Body of pancreas (tissue), 4 donors: ENCODE data around the gene FBXO31.

Experiments
- POLR2A ChIP-seq, 3 donors: fragments of 450-650 bp; IDR thresholded peaks; one replicate each; pipeline ENCODE4 v1.6.1; 2016; ENCODE audit warnings: antibody characterized with exemption in 3 of 3, mild to moderate bottlenecking in 2 of 3
- TF ChIP-seq, protein P1 (sequence below), 7 experiments: fragments of 450-650 bp in 4 of 7; fragments of 200-600 bp in 3 of 7; sonication (generic) in 3 of 7; IDR thresholded peaks; one replicate each; pipeline ENCODE4 v1.5.1; 2016 to 2019; ENCODE audit warnings: antibody characterized with exemption in 7 of 7

DNA sequence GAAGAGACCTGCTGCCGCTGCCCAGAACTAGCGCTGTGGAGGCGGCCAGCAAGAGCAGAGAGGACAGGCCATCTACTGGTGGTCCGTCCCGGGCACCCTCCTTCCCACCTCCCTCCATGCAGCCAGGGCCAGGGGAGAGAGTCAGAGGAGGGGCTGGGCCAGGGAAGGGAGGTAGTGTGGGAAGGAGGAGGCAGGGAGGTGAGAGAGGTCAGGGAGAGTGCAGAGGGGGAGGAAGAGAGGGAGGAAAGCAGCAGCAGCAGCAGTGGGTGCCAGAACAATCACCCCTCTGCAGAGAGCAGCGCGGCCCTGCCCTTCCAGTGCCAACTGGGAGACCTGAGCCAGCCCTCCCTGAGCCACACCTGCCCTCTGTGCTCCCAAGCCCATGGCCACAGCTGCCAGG is 73.0 kb downstream of the FBXO31 start:
- TF ChIP-seq, protein P1, sequence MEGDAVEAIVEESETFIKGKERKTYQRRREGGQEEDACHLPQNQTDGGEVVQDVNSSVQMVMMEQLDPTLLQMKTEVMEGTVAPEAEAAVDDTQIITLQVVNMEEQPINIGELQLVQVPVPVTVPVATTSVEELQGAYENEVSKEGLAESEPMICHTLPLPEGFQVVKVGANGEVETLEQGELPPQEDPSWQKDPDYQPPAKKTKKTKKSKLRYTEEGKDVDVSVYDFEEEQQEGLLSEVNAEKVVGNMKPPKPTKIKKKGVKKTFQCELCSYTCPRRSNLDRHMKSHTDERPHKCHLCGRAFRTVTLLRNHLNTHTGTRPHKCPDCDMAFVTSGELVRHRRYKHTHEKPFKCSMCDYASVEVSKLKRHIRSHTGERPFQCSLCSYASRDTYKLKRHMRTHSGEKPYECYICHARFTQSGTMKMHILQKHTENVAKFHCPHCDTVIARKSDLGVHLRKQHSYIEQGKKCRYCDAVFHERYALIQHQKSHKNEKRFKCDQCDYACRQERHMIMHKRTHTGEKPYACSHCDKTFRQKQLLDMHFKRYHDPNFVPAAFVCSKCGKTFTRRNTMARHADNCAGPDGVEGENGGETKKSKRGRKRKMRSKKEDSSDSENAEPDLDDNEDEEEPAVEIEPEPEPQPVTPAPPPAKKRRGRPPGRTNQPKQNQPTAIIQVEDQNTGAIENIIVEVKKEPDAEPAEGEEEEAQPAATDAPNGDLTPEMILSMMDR (IDR thresholded peaks at IDR 0.05): no peak
- no peak for TF ChIP-seq POLR2A (IDR thresholded peaks at IDR 0.05)
